Nephron (organoid): ENCODE results near the gene ATP8A2.
A peak's percentile ranks its signal among the peaks of the same experiment; 100 is the strongest.

ENCODE experiments used
- H3K27ac Mint-ChIP-seq, 3 experiments: 2 replicates each; pipeline ENCODE4 v1.8.0; 2020; ENCODE audit warnings: mixed read lengths in 3 of 3, mild to moderate bottlenecking in 2 of 3, moderate library complexity in 1 of 3
- H3K27me3 Mint-ChIP-seq: 2 replicates; pipeline ENCODE4 v1.8.0; 2021; ENCODE audit warnings: low read depth, mild to moderate bottlenecking, moderate library complexity, mixed read lengths
- H3K36me3 Mint-ChIP-seq: 2 replicates; pipeline ENCODE4 v1.8.0; 2020; ENCODE audit warnings: low read depth, mixed read lengths
- H3K4me1 Mint-ChIP-seq: 2 replicates; pipeline ENCODE4 v1.8.0; 2020; ENCODE audit warnings: mixed read lengths
- H3K4me3 Mint-ChIP-seq, 3 experiments: 2 replicates each; pipeline ENCODE4 v1.8.0; 2020; ENCODE audit warnings: mild to moderate bottlenecking in 3 of 3, mixed read lengths in 3 of 3, moderate library complexity in 2 of 3
- H3K9me3 Mint-ChIP-seq: 2 replicates; pipeline ENCODE4 v1.8.0; 2020; ENCODE audit warnings: mixed read lengths
- CTCF ChIP-seq, 3 experiments: fragments of 200-600 bp; sonication (generic); IDR thresholded peaks; one replicate each; pipeline ENCODE4 v1.5.0; 2021; ENCODE audit warnings: antibody characterized with exemption in 3 of 3; ENCODE audit not compliant: unreplicated experiment in 3 of 3

The ATP8A2 gene

GRCh38 chr13:25840261-25840660, 468.5 kb downstream of the ATP8A2 start:
- Mint-ChIP-seq H3K9me3 (no peaks in the 10 kb centered on the region), H3K4me3 (no peak overlapping the region), H3K36me3 (no peaks in the 10 kb centered on the region), H3K27ac (peak overlapping the region; percentile 50 to 79 (median 70)), H3K27me3 (no peaks in the 10 kb centered on the region), H3K4me1 (peaks cover 34% of the 10 kb centered on the region)
- no peak for TF ChIP-seq CTCF (IDR thresholded peaks at IDR 0.05; ENCODE audit: unreplicated experiment in 3 of 3)

GRCh38 chr13:25840931-25841330, 469.2 kb downstream of the ATP8A2 start:
- H3K4me1 Mint-ChIP-seq: peaks cover 34% of the 10 kb centered on the region
- H3K27me3 Mint-ChIP-seq: no peaks in the 10 kb centered on the region
- no peak overlapping the region for H3K27ac Mint-ChIP-seq
- no peaks in the 10 kb centered on the region for H3K9me3 Mint-ChIP-seq
- no peaks in the 10 kb centered on the region for H3K36me3 Mint-ChIP-seq
- TF ChIP-seq CTCF (IDR thresholded peaks at IDR 0.05; ENCODE audit: unreplicated experiment in 3 of 3): no peak
- no peak overlapping the region for H3K4me3 Mint-ChIP-seq

- H3K36me3 Mint-ChIP-seq: no peaks in the 10 kb centered on the region
- H3K4me3 Mint-ChIP-seq: no peak overlapping the region
- H3K27me3 Mint-ChIP-seq: peaks cover under 1% of the 10 kb centered on the region
- no peaks in the 10 kb centered on the region for H3K9me3 Mint-ChIP-seq
- peaks cover 46% of the 10 kb centered on the region for H3K4me1 Mint-ChIP-seq
- no peak for TF ChIP-seq CTCF (IDR thresholded peaks at IDR 0.05; ENCODE audit: unreplicated experiment in 3 of 3)
- H3K27ac Mint-ChIP-seq: no peak overlapping the region
Observed at GRCh38 chr13:25843692-25844091, 471.9 kb downstream of the ATP8A2 start.

GRCh38 chr13:25844559-25845434, 473.0 kb downstream of the ATP8A2 start:
- no peaks in the 10 kb centered on the region for H3K36me3 Mint-ChIP-seq
- no peak overlapping the region for H3K4me3 Mint-ChIP-seq
- no peaks in the 10 kb centered on the region for H3K9me3 Mint-ChIP-seq
- peaks cover 43% of the 10 kb centered on the region for H3K4me1 Mint-ChIP-seq
- peaks cover 4% of the 10 kb centered on the region for H3K27me3 Mint-ChIP-seq
- no peak overlapping the region for H3K27ac Mint-ChIP-seq
- no peak for TF ChIP-seq CTCF (IDR thresholded peaks at IDR 0.05; ENCODE audit: unreplicated experiment in 3 of 3)

GRCh38 chr13:25846222-25846984, 474.6 kb downstream of the ATP8A2 start:
- H3K27ac Mint-ChIP-seq: peak overlapping the region in 2 of 3 experiments; percentile 1 to 10

More at GRCh38 chr13:25846222-25846984, 474.6 kb downstream of the ATP8A2 start:
- no peaks in the 10 kb centered on the region for H3K9me3 Mint-ChIP-seq
- H3K36me3 Mint-ChIP-seq: no peaks in the 10 kb centered on the region
- H3K27me3 Mint-ChIP-seq: peaks cover 4% of the 10 kb centered on the region
- no peak for TF ChIP-seq CTCF (IDR thresholded peaks at IDR 0.05; ENCODE audit: unreplicated experiment in 3 of 3)
- H3K4me1 Mint-ChIP-seq: peaks cover 34% of the 10 kb centered on the region
- no peak overlapping the region for H3K4me3 Mint-ChIP-seq
